GM19463 (cell line): ENCODE data around the gene DNMT3A.

Source experiments
- ATAC-seq: cut with Tn5 transposase; IDR thresholded peaks from one replicate; pipeline ENCODE4 v1.9.1; 2021; ENCODE audit warnings: mild to moderate bottlenecking, moderate library complexity; ENCODE audit not compliant: unreplicated experiment

DNMT3A gene

GRCh38 chr2:25262288-25262687 lies 79.4 kb downstream of the DNMT3A start:
- no peak for ATAC-seq

GRCh38 chr2:25259737-25260124 lies 82.0 kb downstream of the DNMT3A start:
- no peak for ATAC-seq

- no peak for ATAC-seq
These were observed 82.6 kb downstream of the DNMT3A start for GRCh38 chr2:25258847-25259736.

- no peak for ATAC-seq
These were observed 83.5 kb downstream of the DNMT3A start for GRCh38 chr2:25257931-25258846.

- no peak for ATAC-seq
These were observed 84.6 kb downstream of the DNMT3A start for GRCh38 chr2:25257032-25257552.

GRCh38 chr2:25256488-25256875 lies 85.2 kb downstream of the DNMT3A start:
- no peak for ATAC-seq

GRCh38 chr2:25255745-25256487 lies 85.8 kb downstream of the DNMT3A start:
- ATAC-seq = no peak

- no peak for ATAC-seq
These were observed 86.8 kb downstream of the DNMT3A start for GRCh38 chr2:25254961-25255360.

- no peak for ATAC-seq
These were observed 88.5 kb downstream of the DNMT3A start for GRCh38 chr2:25253153-25253626.

- no peak for ATAC-seq
These were observed 89.2 kb downstream of the DNMT3A start for GRCh38 chr2:25252291-25253152.

GRCh38 chr2:25251422-25252273 lies 90.1 kb downstream of the DNMT3A start:
- no peak for ATAC-seq

GRCh38 chr2:25251071-25251421 lies 90.7 kb downstream of the DNMT3A start:
- no peak for ATAC-seq

GRCh38 chr2:25250331-25251070 lies 91.2 kb downstream of the DNMT3A start:
- no peak for ATAC-seq

- no peak for ATAC-seq
These were observed 91.9 kb downstream of the DNMT3A start for GRCh38 chr2:25249785-25250184.

GRCh38 chr2:25247792-25248512 lies 93.8 kb downstream of the DNMT3A start:
- no peak for ATAC-seq

GRCh38 chr2:25246558-25247290 lies 95.0 kb downstream of the DNMT3A start:
- no peak for ATAC-seq

- ATAC-seq = no peak
These were observed 95.7 kb downstream of the DNMT3A start for GRCh38 chr2:25246001-25246400.
